HG03159 (cell line): ENCODE measurements around the gene RGSL1.

Experiments used
- ATAC-seq: cut with Tn5 transposase; IDR thresholded peaks from one replicate; pipeline ENCODE4 v1.9.1; 2021; ENCODE audit warnings: mild to moderate bottlenecking, moderate library complexity; ENCODE audit not compliant: unreplicated experiment

RGSL1 gene

DNA sequence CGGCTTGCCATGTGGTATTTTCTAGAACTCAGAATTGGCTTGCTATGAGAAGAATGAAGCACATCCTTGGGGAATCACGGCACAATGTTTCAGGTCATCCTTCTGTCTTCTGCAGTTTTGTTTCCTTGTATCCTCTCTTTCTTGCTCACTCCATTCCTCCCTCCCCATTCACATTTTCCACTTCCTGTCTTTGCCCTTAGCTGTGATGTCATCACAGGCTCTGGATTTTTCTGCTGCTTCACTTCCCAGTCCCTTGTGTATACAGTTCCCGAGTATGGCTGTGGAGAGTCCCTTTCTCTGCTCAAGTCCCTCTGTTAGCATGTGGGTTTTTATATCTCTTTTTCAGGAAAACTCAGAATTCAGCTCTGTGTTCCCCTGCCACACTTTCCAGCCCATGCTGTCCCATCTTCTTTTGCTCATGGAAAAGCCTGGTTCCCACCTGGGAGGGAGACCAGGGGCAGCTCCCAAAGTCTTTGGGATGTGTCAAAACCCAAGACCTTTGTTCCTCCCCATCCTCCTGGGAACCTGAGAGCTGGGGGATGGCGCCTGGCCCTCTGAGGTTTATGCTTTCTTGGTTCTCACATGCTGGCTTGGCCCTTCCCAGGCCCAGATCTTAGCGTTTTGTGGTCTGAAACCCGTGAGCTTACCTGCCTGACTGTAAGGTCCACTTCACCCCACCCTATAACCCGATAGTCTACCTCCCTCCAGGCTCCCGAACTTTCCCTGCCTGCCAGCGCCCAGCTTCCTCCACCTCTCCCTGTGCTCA lies 159.1 kb downstream of the RGSL1 start:
- ATAC-seq, result no peak
